NCI-H526 (cell line): ENCODE results near the gene CELSR1.
A peak's percentile ranks its signal among the peaks of the same experiment; 100 is the strongest.

Source experiments
- DNase-seq, 2 experiments: peaks; one replicate each; lab custom pipeline; 2025; lab: John Stamatoyannopoulos, UW

Gene CELSR1

DNA sequence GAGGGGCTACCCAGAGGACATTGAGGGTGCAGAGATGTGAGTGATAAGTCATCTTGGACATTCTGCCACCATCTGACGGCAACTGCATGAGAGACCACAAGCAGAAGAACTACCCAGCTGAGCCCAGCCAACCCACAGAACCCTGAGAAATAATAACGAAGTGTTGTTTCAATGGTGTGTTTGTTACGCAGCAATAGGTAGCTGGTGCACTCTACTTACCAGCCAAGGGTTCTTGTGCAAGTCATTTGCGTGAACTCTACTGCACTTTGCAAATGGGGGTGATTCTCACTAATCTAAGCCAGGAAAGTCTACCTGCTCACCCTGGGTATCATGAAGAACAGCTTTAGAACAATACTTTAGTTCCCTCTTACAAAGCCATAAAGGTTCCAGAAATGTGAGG, 15.8 kb upstream of the CELSR1 start:
- no peak for DNase-seq

GRCh38 chr22:46551996-46552395, 14.6 kb upstream of the CELSR1 start:
- no peak for DNase-seq

DNA sequence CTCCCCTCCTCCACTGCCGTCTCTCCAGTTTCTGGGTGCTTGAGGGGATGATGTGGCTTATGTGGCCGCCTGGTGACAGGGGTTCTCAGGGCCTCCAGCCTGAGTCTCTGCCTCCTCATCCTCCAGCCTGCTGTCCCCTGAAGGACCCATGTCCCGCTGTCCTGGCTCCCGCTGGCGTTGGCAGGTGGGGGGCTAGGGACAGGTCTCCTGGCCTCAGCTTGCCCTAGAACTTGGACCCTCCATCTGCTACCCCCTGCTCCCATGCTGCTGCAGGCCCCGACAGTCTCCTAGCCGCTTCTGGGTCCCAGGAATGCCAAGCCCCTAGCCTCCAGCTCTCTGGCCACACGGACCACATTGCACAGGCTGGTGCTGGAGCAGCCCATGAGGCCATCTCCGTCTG, 13.9 kb upstream of the CELSR1 start:
- DNase-seq, result no peak

DNA sequence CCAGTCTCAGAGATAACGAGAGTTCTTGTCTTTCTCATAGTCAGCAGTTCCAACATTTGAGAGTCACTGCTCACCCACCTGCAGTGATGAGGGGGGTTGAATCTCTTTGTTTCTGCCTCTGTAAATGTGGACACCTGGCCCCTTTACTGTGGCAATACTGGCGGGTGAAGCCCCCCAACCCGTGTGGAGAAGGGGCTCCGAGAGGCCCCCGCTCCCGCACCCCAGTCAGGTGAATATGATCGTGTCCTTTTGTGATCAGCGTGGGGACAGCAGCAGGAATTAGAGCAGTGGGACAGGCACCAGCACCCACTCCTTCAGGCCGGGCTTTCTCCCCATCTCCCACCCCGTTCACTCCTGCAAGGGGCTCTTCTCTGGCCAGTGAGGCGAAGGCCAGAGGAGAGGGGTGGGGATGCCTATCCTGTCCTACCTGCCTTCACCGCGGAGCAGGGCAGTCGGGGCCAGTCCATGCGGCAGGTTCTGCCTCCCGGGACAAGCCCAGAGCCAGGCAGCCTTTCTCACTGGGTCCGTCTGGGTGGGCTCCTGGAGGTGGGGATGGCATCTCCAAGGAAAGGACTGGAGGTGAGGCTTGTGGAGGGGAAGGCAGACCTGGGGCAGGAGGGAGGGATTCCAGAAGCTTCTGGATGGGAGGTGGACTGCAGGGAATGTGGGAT, 12.7 kb upstream of the CELSR1 start:
- no peak for DNase-seq

DNA sequence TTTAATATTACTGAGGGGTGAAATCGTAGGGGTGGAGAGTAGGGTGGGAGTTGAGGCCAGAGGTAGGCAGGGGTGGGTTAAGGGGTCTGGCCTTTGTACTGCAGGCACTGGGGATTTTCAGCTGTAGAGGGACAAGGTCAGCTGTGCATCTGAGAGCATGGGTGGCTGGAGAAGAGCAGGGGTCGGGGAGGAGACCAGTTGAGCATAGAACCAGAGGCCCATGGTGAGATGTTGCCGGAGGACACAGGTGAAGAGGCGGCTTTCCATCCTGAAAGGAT, 12.1 kb upstream of the CELSR1 start:
- no peak for DNase-seq

- DNase-seq, result no peak
Observed at GRCh38 chr22:46547883-46548244, 10.4 kb upstream of the CELSR1 start.

GRCh38 chr22:46547179-46547882, 9.9 kb upstream of the CELSR1 start:
- DNase-seq, result no peak

- DNase-seq, result no peak
Observed at GRCh38 chr22:46546466-46547178, 9.2 kb upstream of the CELSR1 start.

- no peak for DNase-seq
Observed at GRCh38 chr22:46545086-46545792, 7.8 kb upstream of the CELSR1 start.

- peak; percentile 42 to 76 for DNase-seq
Observed at GRCh38 chr22:46542011-46542985, 4.9 kb upstream of the CELSR1 start.

DNA sequence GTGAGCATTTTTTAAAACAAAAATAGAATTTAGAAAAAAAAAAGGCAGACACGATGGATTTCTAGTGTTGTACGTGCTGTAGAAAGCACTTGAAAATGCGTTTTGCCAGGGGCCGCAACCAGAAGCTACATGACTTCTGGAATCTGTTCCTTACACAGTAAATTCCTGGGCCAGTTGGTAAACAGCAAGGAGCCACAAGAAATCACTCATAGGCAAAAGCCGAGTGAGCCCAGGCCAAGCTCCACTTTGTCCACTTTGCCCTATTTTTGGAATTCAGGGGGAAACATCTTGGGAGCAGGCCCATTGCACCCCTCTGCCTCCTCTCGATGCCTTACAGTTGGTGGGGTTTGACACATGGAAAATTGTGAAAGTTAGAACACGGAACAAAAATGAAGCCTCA, 4.1 kb upstream of the CELSR1 start:
- DNase-seq, result no peak

DNA sequence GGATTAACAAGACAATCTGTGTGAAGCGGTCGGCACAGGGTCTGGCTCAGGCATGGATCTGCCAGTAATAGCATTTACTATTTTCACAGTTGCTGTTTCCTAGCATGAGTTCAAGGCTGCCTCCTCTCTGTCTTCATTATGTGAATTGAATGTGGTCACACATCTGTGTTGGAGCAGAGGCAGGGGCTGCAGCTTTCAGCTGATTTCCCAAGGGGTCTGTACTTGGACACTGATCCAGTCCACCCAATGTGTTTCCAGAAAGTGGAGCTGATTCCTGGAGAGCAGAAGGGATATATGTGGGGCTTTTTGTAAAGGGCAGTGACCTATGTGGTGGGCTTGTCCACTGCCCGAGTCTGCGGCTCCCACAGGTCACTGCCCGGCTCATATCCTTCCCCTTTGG, 3.5 kb upstream of the CELSR1 start:
- DNase-seq, result no peak

DNA sequence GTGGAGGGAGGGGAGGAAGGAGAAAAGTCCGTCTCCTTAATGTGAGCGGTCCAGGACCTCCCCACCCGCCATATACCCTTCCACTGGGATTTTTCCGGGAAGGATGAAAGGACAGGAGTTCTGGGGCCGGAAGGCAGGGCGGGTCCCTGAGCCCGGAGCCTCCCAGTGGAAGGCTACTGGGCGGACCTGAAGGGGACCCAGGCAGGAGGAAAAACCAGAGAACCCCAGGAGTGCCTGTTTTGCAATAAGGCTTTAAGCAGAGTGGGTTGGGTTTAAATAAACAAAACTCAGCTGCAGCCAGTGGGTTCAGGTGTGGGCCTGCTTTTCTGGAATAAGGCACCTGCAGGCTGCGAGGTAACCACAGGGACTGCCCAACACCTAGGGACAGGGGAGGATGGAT, 1.7 kb upstream of the CELSR1 start:
- DNase-seq, result no peak

- DNase-seq, result no peak
Observed at GRCh38 chr22:46538814-46539160, 1.4 kb upstream of the CELSR1 start.

DNA sequence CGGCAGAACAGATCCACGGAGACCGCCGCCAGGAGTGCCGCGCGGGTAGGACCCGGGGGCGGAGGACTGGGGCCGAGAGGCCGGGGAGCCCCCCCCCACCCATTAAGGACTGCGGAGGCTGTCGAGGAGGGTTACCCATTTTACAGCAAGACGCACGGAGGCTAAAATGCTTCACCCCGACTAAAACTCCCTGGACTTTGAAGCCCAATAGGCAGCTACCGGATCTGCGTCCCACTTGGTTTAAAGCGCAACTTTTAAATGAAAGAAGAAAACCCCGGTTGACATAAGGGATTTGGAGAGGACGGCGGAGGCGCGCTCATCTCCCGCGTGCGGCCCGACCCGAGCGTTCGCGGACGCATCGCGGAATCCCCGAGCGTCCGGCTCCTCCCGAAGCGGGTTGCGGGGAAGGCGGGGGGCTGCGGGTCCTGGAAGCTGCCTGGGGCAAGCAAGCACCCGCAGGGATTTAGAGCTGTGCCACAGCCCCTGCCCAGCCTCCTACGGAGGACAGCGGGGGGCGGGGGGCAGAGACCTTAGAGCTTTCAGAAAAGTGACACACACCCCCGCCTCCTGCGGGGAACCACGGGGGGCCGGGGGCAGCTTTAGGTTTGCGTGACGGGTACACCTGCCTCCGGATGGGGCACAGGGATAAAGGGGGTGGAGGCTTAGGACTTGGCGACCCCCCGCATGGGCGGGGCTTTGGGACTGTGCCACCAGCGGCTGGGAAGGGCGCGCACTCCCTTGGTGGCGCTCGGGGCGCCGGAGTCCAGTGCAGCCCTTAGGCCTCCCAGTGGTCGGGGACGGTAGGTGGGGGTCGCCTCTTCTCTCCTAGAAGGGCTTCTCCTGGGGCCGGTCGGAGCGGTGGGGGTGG, 760 bp upstream of the CELSR1 start:
- no peak for DNase-seq

DNA sequence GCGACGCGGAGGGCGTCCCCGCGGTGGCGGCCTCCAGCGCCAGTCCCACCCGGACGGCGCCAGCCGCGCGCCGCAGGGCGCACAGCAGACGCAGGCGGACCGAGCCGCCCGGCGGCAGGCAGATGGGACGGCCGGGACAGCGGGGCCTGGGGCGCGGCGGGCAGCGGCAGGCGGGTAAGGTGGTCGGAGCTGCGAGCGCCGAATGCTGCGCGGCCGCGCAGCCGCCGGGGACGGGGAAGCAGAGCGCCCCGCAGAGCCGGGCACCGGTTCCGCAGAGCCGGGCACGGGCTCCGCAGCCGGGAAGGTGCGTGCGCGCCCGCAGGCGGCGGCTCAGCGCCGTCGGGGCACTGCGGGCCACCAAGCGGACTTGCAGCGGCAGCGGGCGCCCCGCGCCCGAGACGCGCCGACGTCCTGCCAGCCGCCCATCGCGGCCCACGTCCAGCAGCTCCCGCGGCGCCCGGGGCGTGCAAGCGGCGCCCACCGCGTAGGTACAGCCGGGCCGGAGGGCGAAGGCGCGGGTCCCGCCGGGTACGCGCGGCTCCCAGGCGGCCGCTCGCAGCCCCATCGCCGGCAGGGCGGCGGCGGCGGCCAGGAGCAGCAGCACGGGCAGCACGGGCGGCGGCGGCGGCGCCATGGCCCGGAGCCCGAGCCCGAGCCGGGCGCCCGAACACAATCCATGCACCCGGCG, 739 bp downstream of the CELSR1 start:
- DNase-seq, result peak in 1 of 2 experiments; percentile 29

DNA sequence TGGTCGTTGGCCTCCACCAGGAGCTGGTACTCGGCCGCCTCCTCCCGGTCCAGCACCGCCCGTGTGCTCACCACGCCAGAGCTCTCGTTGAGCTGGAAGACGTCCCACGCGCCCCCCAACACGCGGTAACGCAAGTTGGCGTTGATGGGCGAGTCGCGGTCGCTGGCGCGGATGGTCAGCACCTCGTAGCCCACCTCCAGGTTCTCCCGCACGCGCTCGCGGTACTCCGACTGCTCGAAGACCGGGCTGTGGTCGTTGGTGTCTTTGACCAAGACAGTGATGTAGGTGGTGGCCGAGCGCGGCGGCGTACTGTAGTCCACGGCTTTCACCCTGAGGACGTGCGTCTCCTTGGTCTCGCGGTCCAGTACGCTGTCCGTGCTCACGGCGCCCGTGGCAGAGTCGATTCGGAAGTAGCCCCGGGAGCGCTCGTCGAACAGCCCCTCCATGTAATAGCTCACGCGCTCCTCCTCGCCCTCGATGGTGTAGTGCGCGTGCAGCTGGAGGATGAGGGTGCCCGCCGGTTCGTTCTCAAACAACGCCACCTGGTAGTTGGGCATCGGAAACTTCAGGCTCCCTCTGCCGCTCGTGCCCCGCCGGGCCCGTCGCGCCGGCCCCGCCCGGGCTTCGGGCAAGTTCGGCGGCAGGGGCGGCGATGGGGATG, 1.4 kb downstream of the CELSR1 start:
- DNase-seq, result no peak

DNA sequence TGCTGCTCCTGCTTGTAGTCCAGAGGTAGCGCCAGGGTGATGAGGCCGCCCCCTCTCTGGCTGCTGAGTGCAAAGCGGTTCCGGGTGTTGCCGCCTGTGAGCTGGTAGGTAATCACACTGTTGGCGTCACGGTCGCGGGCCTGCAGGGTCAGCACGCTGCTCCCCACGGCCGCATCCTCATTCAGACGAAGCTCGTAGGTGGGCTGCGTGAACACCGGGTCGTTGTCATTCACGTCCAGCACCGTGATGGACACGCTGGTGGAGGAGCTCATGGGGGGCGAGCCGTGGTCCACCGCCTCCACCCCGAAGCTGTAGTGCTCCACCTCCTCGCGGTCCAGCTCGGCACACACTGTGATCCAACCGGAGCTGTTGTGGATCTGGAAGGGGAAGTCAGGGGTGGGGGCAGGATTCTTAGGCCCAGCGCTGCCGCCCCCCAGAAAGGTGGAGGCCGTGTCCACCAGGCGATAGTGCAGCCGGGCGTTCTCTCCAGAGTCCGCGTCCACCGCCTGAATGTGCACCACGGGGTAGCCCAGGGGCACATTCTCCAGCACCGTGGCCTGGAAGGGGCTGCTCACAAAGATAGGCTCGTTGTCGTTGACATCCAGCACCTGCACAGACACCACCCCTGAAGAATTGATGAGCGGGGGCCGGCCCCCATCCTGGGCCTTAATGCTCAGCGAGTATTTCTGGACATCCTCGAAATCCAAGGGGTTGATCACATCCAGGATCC, 2.4 kb downstream of the CELSR1 start:
- DNase-seq, result no peak

GRCh38 chr22:46534177-46534776, 3.1 kb downstream of the CELSR1 start:
- no peak for DNase-seq
